ENCODE data around the gene CDADC1.

- TF ChIP-seq RELA (CRISPR knock-in tag; IDR thresholded peaks at IDR 0.05; ENCODE audit: borderline replicate concordance) (no peak), CTCF (IDR thresholded peaks at IDR 0.05) (no peak), EMX1 (CRISPR knock-in tag; IDR thresholded peaks at IDR 0.05) (no peak), CREB1 (CRISPR knock-in tag; IDR thresholded peaks at IDR 0.05) (no peak), MAX (CRISPR knock-in tag; IDR thresholded peaks at IDR 0.05) (no peak), FOXP1 (CRISPR knock-in tag; IDR thresholded peaks at IDR 0.05; ENCODE audit: borderline replicate concordance) (no peak), ELF4 (CRISPR knock-in tag; IDR thresholded peaks at IDR 0.05; ENCODE audit: low read depth) (no peak), JUN (CRISPR knock-in tag; IDR thresholded peaks at IDR 0.05) (no peak), AFF4 (CRISPR knock-in tag; IDR thresholded peaks at IDR 0.05; ENCODE audit: borderline replicate concordance) (no peak)
These were observed 45.2 kb downstream of the CDADC1 start for GRCh38 chr13:49292742-49293486.

Measured in WTC11 (cell line).